Pancreas (tissue), 10 donors: Measurements from ENCODE around the gene VSX1. TPM values are rescaled to one million over a fixed set of nuclear protein-coding genes. Genes with fewer than 3 reads are reported as not detected.

Experiments used
- ATAC-seq, 4 donors: fragments of 200-7000 bp; cut with Tn5 transposase; one replicate each; pipeline versions ENCODE4 v1.8.0 to v1.9.1; 2020; ENCODE audit warnings: mild to moderate bottlenecking in 4 of 4, moderate library complexity in 4 of 4
- DNase-seq, 6 donors: peaks; one replicate each; pipeline ENCODE4 v3.0.0-alpha.2; 2020
- FAIRE-seq: peaks from 2 replicates; lab custom pipeline; 2012; peaks lifted over from hg19 to GRCh38; lab: Jason Lieb, UNC
- H3K27ac ChIP-seq, 4 donors: fragments of 200-600 bp; sonication (generic); 1 replicate in 3 of 4; 2 replicates in 1 of 4; pipeline versions ENCODE4 v1.5.0 to v1.8.0; 2020
- H3K27me3 ChIP-seq, 4 donors: fragments of 200-600 bp; one replicate each; pipeline ENCODE4 v1.8.0; 2021
- H3K36me3 ChIP-seq, 3 donors: fragments of 200-600 bp; sonication (generic) in 1 of 3; one replicate each; pipeline versions ENCODE4 v1.5.0 to v1.8.0; 2020 to 2021
- H3K4me1 ChIP-seq, 3 donors: fragments of 200-600 bp; one replicate each; pipeline ENCODE4 v1.8.0; 2021
- H3K4me3 ChIP-seq, 4 donors: fragments of 200-600 bp; sonication (generic) in 2 of 4; one replicate each; pipeline versions ENCODE4 v1.5.0 to v1.8.0; 2020 to 2021
- H3K9me3 ChIP-seq, 4 donors: fragments of 200-600 bp; one replicate each; pipeline ENCODE4 v1.8.0; 2021
- WGBS, 2 donors: extraction: QIAGEN DNeasy Blood & Tissue Kit; methylation state at CpG; one replicate each; pipeline ENCODE4 v1.1.7; 2013; 5-methylcytosine and 5-hydroxymethylcytosine counted together
- intact Hi-C, 3 donors: fragments of 100-400 bp; cut with DNase I; formaldehyde crosslinking; loops; one replicate each; pipeline versions ENCODE4 v1.11.1 to v1.14.2; 2022
- polyA plus RNA-seq, 2 donors: library from polyadenylated mRNA; stranded (reverse); fragments of 200-250 nt; gene quantifications; one replicate each; pipeline ENCODE4 v1.2.3, GENCODE V29; 2013
- total RNA-seq, 6 donors: library from RNA; stranded (reverse); fragmentation: NEBNext Ultra II Directional in 4 of 6; extraction: Animal tissue kit (Norgen Biotek cat#: 25700) in 4 of 6; gene quantifications; one replicate each; pipeline versions ENCODE4 v1.2.1 to v1.2.4, GENCODE V29; 2021 to 2023
- TF ChIP-seq, protein P1 (sequence below), 4 donors: fragments of 200-600 bp; sonication (generic) in 3 of 4; IDR thresholded peaks; one replicate each; pipeline versions ENCODE4 v1.5.0 to v1.8.0; 2021; ENCODE audit warnings: antibody characterized with exemption in 4 of 4
- donor health status: healthy with polysubstance abuse.
- donor health status: DM: no; HTN: no; CAD: no; lungs with moderate emphysema.
- donor health status: DM: no; HTN: no; CAD: no.
- donor health status: control.
- donor health status: control.
- donor health status: Bipolar disorder and iron deficiency.
- donor health status: DM: yes; HTN: yes; CAD: no.
- donor health status: DM: no; HTN: no; CAD: no.
- donor health status: DM: no; HTN: no; CAD: no.
- donor health status: DM: yes; HTN: yes; CAD: no.

The VSX1 gene
- total and polyA plus RNA-seq, 8 donors = 0.08 to 0.77 (median 0.23) TPM

DNA sequence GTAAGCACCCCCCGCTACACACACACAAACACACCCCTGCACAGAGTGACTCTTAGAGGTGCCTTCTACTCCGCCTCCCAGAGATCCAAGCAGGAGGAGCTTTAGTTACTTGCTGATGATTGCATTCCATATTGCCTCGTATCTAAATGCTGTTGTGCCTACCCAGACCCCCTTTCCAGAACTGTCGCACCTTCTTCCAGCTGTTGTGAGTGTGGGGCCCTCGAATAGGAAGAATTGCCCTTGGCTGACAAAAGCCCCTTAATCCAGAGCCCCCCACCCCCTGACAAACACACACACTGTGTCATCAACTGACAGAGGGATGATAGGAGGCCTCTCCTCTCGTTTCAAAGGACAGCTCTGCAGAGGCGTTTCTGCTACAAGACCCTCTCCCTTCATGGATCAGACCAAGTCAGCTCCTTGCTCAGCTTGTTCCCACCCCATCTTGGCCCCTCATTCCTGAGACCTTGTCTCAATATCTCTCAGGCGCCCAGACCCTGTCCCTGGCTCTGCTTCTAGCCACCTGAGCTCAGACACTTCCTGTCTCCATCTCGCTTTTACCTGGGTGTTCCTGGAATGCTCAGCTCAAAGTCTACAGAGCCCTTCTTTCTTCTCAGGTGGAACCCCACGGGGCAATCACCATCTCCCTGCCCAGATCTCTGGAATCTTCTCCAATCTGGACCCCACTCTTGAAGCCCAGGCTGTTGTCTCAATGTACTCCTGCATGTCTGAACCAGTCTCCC, 4.0 kb upstream of the VSX1 start:
- Histone ChIP-seq H3K9me3 (no peaks in the 10 kb centered on the region), H3K4me3 (no peak overlapping the region), H3K27me3 (peaks cover 0 to 17% (median 8%) of the 10 kb centered on the region in 4 donors), H3K27ac (no peak overlapping the region), H3K4me1 (peaks cover 9 to 20% (median 11%) of the 10 kb centered on the region in 3 donors), H3K36me3 (no peaks in the 10 kb centered on the region)
- no peak for DNase-seq
- no peak for FAIRE-seq
- TF ChIP-seq, protein P1, sequence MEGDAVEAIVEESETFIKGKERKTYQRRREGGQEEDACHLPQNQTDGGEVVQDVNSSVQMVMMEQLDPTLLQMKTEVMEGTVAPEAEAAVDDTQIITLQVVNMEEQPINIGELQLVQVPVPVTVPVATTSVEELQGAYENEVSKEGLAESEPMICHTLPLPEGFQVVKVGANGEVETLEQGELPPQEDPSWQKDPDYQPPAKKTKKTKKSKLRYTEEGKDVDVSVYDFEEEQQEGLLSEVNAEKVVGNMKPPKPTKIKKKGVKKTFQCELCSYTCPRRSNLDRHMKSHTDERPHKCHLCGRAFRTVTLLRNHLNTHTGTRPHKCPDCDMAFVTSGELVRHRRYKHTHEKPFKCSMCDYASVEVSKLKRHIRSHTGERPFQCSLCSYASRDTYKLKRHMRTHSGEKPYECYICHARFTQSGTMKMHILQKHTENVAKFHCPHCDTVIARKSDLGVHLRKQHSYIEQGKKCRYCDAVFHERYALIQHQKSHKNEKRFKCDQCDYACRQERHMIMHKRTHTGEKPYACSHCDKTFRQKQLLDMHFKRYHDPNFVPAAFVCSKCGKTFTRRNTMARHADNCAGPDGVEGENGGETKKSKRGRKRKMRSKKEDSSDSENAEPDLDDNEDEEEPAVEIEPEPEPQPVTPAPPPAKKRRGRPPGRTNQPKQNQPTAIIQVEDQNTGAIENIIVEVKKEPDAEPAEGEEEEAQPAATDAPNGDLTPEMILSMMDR (IDR thresholded peaks at IDR 0.05) = no peak
- ATAC-seq = no peak
- whole genome bisulfite sequencing, 2 donors = 80 to 84% methylated on average over 10 of the region's 10 CpGs
- intact Hi-C loops = loop anchor here in 1 of 3 donors (10.0 kb wide), 1 partner anchor 89 kb away; no protein-coding TSS in a partner anchor

DNA sequence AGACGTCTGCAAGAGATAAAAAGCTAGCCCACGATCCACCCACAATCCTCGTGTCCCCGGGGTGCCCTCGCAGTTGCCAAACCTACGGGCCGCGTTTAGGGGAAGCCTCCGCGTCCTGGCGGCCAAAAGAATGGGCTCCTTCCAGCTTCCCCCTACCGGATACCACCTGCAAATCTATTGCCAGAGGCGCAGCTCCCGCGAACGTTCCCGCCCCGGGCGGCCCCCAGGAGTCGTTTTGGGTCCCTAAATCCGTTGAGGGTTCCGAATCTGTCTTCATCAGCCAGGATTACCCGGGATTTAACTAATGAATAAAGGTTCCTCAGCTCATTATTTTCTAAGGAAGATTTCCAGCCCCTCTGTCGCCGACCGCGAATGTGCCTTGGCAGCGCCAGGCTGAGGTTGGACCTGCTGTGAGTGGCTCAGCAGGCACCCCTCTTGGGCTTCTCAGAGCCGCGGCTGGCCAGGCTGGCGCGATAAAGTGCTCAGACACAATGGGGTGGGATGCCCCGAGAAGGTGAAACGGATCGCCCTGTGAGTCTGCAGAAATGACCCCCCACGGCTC, 2.8 kb upstream of the VSX1 start:
- FAIRE-seq (no peak), ATAC-seq (peak in 3 of 4 donors; percentile 28 to 39 (median 31)), DNase-seq (no peak)
- Histone ChIP-seq H3K36me3 (no peaks in the 10 kb centered on the region), H3K27ac (no peak overlapping the region), H3K9me3 (no peaks in the 10 kb centered on the region), H3K27me3 (peaks cover 0 to 23% (median 9%) of the 10 kb centered on the region in 4 donors), H3K4me3 (peak overlapping the region in 2 of 4 donors; percentile 24), H3K4me1 (peaks cover 9 to 20% (median 11%) of the 10 kb centered on the region in 3 donors)
- WGBS, 2 donors = 3% methylated on average over 36 of the region's 36 CpGs
- TF ChIP-seq, protein P1 (IDR thresholded peaks at IDR 0.05) = no peak
- intact Hi-C loops = loop anchor here in 1 of 3 donors (10.0 kb wide), 1 partner anchor 90 kb away; no protein-coding TSS in a partner anchor

DNA sequence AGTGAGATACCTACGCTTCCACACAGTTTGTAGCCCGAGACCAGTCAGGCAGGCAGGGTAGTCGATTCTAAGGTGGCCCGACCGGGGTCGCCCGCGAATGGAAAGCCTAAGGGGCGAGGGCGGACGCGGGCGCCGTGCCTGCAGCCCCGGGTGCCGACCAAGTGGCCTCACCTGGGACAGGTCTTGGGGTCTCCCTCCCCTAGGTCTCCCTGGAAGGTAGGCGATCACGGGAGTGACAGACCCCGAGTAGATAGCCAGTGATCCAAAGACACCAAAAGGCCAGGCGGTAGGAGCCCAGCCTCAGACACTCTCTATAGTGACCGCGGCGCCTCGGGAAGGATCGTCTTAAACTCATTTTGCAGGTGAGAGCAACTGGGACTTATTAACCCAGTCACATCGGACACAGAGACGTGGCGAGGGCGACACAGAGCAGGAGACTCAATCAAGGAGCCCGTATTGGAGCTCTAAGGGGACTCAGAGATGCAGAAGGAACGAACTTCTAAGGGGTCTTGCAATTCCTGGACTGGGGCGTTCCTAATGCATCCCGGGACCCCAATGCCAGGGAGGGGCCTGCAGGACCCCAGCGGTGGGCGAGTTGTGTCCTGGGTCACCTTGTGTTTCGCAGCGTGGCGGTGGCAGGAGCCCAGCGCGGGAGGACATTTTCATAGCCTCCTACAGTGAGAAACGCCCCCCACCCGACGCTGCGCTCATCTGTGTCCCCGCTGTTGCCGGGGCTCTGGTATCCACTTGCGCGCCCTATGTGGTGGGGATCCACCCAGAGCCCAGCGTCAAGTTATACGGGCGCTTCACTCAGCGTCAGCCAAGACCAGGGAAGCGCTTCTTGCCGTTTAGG, 2.1 kb upstream of the VSX1 start:
- Histone ChIP-seq H3K27ac (no peak overlapping the region), H3K27me3 (peaks cover 0 to 24% (median 9%) of the 10 kb centered on the region in 4 donors), H3K9me3 (no peaks in the 10 kb centered on the region), H3K4me1 (peaks cover 9 to 20% (median 11%) of the 10 kb centered on the region in 3 donors), H3K36me3 (no peaks in the 10 kb centered on the region), H3K4me3 (peak overlapping the region in 3 of 4 donors; percentile 1 to 24 (median 24))
- DNase-seq (peak in 2 of 6 donors; percentile 54 to 60), ATAC-seq (peak; percentile 8 to 86 (median 77)), FAIRE-seq (no peak)
- TF ChIP-seq, protein P1 (IDR thresholded peaks at IDR 0.05) = peak in 1 of 4 donors; percentile 43
- WGBS, 2 donors = 5 to 6% methylated on average over 54 of the region's 54 CpGs
- intact Hi-C loops = loop anchor here in 1 of 3 donors (10.0 kb wide), 1 partner anchor 91 kb away; no protein-coding TSS in a partner anchor

DNA sequence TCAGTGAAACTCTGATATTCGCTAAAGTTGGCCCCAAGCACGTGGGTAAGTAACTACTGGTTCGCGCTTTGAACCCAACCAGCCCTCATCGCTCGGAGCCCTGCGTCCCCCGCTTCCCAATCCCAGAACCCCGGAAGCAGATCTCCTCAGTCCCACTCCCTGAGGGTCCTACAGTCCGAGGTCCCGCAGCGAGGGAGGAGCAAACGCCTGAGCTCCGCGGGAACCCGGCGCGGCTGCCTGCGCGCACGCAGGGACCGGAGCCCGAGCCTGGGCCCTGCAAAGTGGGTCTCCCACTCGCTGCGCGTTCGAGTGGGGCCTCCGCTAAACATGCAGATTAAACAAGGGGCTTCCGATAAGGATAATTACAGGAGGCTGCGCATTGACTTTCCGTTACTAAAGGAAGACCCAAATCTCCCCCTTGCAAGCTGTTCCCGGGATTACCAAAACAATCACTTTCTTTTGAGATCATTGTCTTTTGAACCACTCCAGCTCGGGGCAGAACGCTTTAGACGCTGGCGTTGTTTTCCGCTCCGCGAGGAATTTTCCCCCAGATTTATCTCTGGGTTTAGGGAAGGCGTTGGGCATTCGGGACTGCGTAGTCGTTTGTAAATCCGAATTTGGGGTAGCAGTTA, 1.3 kb upstream of the VSX1 start:
- DNase-seq (no peak), ATAC-seq (no peak), FAIRE-seq (no peak)
- intact Hi-C loops = loop anchor here in 1 of 3 donors (10.0 kb wide), 1 partner anchor 92 kb away; no protein-coding TSS in a partner anchor
- no peaks in the 10 kb centered on the region for H3K9me3 ChIP-seq
- H3K27ac ChIP-seq = no peak overlapping the region
- 6 to 7% methylated on average over 44 of the region's 44 CpGs for WGBS, 2 donors
- H3K4me3 ChIP-seq = peak overlapping the region in 2 of 4 donors; percentile 24
- H3K27me3 ChIP-seq = peaks cover 0 to 24% (median 9%) of the 10 kb centered on the region in 4 donors
- H3K4me1 ChIP-seq = peaks cover 9 to 20% (median 11%) of the 10 kb centered on the region in 3 donors
- H3K36me3 ChIP-seq = no peaks in the 10 kb centered on the region
- TF ChIP-seq, protein P1 (IDR thresholded peaks at IDR 0.05) = no peak
